SJSA1 (cell line): Measurements from ENCODE around the gene ANK2. TPM values are rescaled to one million over a fixed set of nuclear protein-coding genes. Genes with fewer than 3 reads are reported as not detected.

Experiments used
- DNase-seq, 2 experiments: peaks; one replicate each; pipeline ENCODE4 v3.0.0-alpha.2; 2015 to 2020; ENCODE audit warnings: low spot score in 2 of 2, low read depth in 1 of 2
- H3K27ac ChIP-seq: fragments of 250-450 bp; sonication (Bioruptor Pico); 2 replicates; pipeline ENCODE4 v1.5.1; 2020; ENCODE audit warnings: mild to moderate bottlenecking, moderate library complexity
- H3K27me3 ChIP-seq: fragments of 250-450 bp; sonication (Bioruptor Pico); replicated peaks from 2 replicates; pipeline ENCODE4 v1.5.1; 2020; ENCODE audit warnings: mild to moderate bottlenecking, moderate library complexity
- H3K36me3 ChIP-seq: fragments of 250-450 bp; sonication (Bioruptor Pico); 2 replicates; pipeline ENCODE4 v1.5.1; 2020; ENCODE audit warnings: mild to moderate bottlenecking
- H3K4me1 ChIP-seq: fragments of 250-450 bp; sonication (Bioruptor Pico); replicated peaks from 2 replicates; pipeline ENCODE4 v1.6.1; 2021; ENCODE audit warnings: mild to moderate bottlenecking
- H3K4me3 ChIP-seq: fragments of 250-450 bp; sonication (Bioruptor Pico); 2 replicates; pipeline ENCODE4 v1.5.1; 2020; ENCODE audit warnings: mild to moderate bottlenecking
- H3K9me3 ChIP-seq: fragments of 250-450 bp; sonication (Bioruptor Pico); replicated peaks from 2 replicates; pipeline ENCODE4 v1.5.1; 2020; ENCODE audit warnings: mild to moderate bottlenecking
- total RNA-seq: library from RNA; depleted of rRNA; stranded (reverse); fragments of >200 nt; shearing (Covaris generic); gene quantifications from 2 replicates; pipeline ENCODE4 v1.2.3, GENCODE V29; 2014; rRNA removed

ANK2 gene
- total RNA-seq, result 3.4 and 5.4 TPM in 2 replicates

GRCh38 chr4:113049421-113050370 is at the start of gene ANK2:
ANK2 (plus strand) TSS chr4:113049653; CDS start chr4:113049729, 76 bp downstream.
- Histone ChIP-seq H3K27ac (no peak within 1 kb of the TSS), H3K27me3 (no peaks in the 10 kb centered on the region), H3K4me3 (no peak within 1 kb of the TSS), H3K36me3 (no peaks in the 10 kb centered on the region), H3K9me3 (no peaks in the 10 kb centered on the region), H3K4me1 (peaks cover 39% of the 10 kb centered on the region)
- no peak for DNase-seq

- no peaks in the 10 kb centered on the region for H3K4me1 ChIP-seq
- no peak overlapping the region for H3K4me3 ChIP-seq
- H3K27me3 ChIP-seq, result no peaks in the 10 kb centered on the region
- no peaks in the 10 kb centered on the region for H3K36me3 ChIP-seq
- H3K9me3 ChIP-seq, result no peaks in the 10 kb centered on the region
- DNase-seq, result no peak
- H3K27ac ChIP-seq, result no peak overlapping the region
These were observed 45.6 kb upstream of the ANK2 start for GRCh38 chr4:113003841-113004240.

- Histone ChIP-seq H3K27me3 (no peaks in the 10 kb centered on the region), H3K27ac (no peak overlapping the region), H3K36me3 (no peaks in the 10 kb centered on the region), H3K4me1 (no peaks in the 10 kb centered on the region), H3K4me3 (no peak overlapping the region), H3K9me3 (no peaks in the 10 kb centered on the region)
- DNase-seq, result no peak
These were observed 44.8 kb upstream of the ANK2 start for GRCh38 chr4:113004655-113005054.

GRCh38 chr4:113006632-113007031 is 42.8 kb upstream of the ANK2 start:
- H3K36me3 ChIP-seq, result no peaks in the 10 kb centered on the region
- DNase-seq, result no peak
- no peaks in the 10 kb centered on the region for H3K9me3 ChIP-seq
- no peak overlapping the region for H3K27ac ChIP-seq
- H3K4me1 ChIP-seq, result no peaks in the 10 kb centered on the region
- no peaks in the 10 kb centered on the region for H3K27me3 ChIP-seq
- no peak overlapping the region for H3K4me3 ChIP-seq

GRCh38 chr4:113007151-113007550 is 42.3 kb upstream of the ANK2 start:
- Histone ChIP-seq H3K4me3 (no peak overlapping the region), H3K27me3 (no peaks in the 10 kb centered on the region), H3K27ac (no peak overlapping the region), H3K4me1 (no peaks in the 10 kb centered on the region), H3K36me3 (no peaks in the 10 kb centered on the region), H3K9me3 (no peaks in the 10 kb centered on the region)
- no peak for DNase-seq

- Histone ChIP-seq H3K9me3 (no peaks in the 10 kb centered on the region), H3K27ac (no peak overlapping the region), H3K27me3 (no peaks in the 10 kb centered on the region), H3K4me3 (no peak overlapping the region), H3K36me3 (no peaks in the 10 kb centered on the region), H3K4me1 (no peaks in the 10 kb centered on the region)
- no peak for DNase-seq
These were observed 41.3 kb upstream of the ANK2 start for GRCh38 chr4:113008135-113008534.

GRCh38 chr4:113008716-113009115 is 40.7 kb upstream of the ANK2 start:
- H3K27ac ChIP-seq, result no peak overlapping the region

GRCh38 chr4:113009461-113009860 is 40.0 kb upstream of the ANK2 start:
- Histone ChIP-seq H3K4me3 (no peak overlapping the region), H3K27ac (no peak overlapping the region), H3K27me3 (no peaks in the 10 kb centered on the region), H3K36me3 (no peaks in the 10 kb centered on the region), H3K9me3 (no peaks in the 10 kb centered on the region), H3K4me1 (no peaks in the 10 kb centered on the region)
- DNase-seq, result no peak

More at GRCh38 chr4:113008716-113009115, 40.7 kb upstream of the ANK2 start:
- Histone ChIP-seq H3K36me3 (no peaks in the 10 kb centered on the region), H3K4me1 (no peaks in the 10 kb centered on the region), H3K27me3 (no peaks in the 10 kb centered on the region), H3K9me3 (no peaks in the 10 kb centered on the region), H3K4me3 (no peak overlapping the region)
- no peak for DNase-seq

GRCh38 chr4:113012122-113012725 is 37.2 kb upstream of the ANK2 start:
- no peak overlapping the region for H3K27ac ChIP-seq
- no peaks in the 10 kb centered on the region for H3K4me1 ChIP-seq
- H3K36me3 ChIP-seq, result no peaks in the 10 kb centered on the region
- H3K4me3 ChIP-seq, result no peak overlapping the region
- no peaks in the 10 kb centered on the region for H3K9me3 ChIP-seq
- no peaks in the 10 kb centered on the region for H3K27me3 ChIP-seq
- DNase-seq, result no peak

GRCh38 chr4:113012786-113013185 is 36.7 kb upstream of the ANK2 start:
- Histone ChIP-seq H3K4me3 (no peak overlapping the region), H3K9me3 (no peaks in the 10 kb centered on the region), H3K27ac (no peak overlapping the region), H3K27me3 (no peaks in the 10 kb centered on the region), H3K36me3 (no peaks in the 10 kb centered on the region), H3K4me1 (no peaks in the 10 kb centered on the region)
- no peak for DNase-seq

GRCh38 chr4:113013751-113014150 is 35.7 kb upstream of the ANK2 start:
- no peak overlapping the region for H3K4me3 ChIP-seq
- no peak overlapping the region for H3K27ac ChIP-seq
- H3K36me3 ChIP-seq, result no peaks in the 10 kb centered on the region
- DNase-seq, result peak in 1 of 2 experiments; percentile 5
- H3K9me3 ChIP-seq, result no peaks in the 10 kb centered on the region
- no peaks in the 10 kb centered on the region for H3K27me3 ChIP-seq
- no peaks in the 10 kb centered on the region for H3K4me1 ChIP-seq

GRCh38 chr4:113016377-113016776 is 33.1 kb upstream of the ANK2 start:
- Histone ChIP-seq H3K9me3 (no peaks in the 10 kb centered on the region), H3K4me3 (no peak overlapping the region), H3K36me3 (no peaks in the 10 kb centered on the region), H3K27ac (no peak overlapping the region), H3K4me1 (no peaks in the 10 kb centered on the region), H3K27me3 (no peaks in the 10 kb centered on the region)
- no peak for DNase-seq

GRCh38 chr4:113020966-113021365 is 28.5 kb upstream of the ANK2 start:
- Histone ChIP-seq H3K4me3 (no peak overlapping the region), H3K27ac (no peak overlapping the region), H3K9me3 (no peaks in the 10 kb centered on the region), H3K27me3 (0 out of 2 replicates have a peak, but pooled peaks cover 6% of the 10 kb centered on the region), H3K36me3 (no peaks in the 10 kb centered on the region), H3K4me1 (no peaks in the 10 kb centered on the region)
- no peak for DNase-seq

- Histone ChIP-seq H3K27me3 (0 out of 2 replicates have a peak, but pooled peaks cover 6% of the 10 kb centered on the region), H3K36me3 (no peaks in the 10 kb centered on the region), H3K27ac (no peak overlapping the region), H3K4me3 (no peak overlapping the region), H3K4me1 (no peaks in the 10 kb centered on the region; the same call in 1 of the 2 replicates), H3K9me3 (no peaks in the 10 kb centered on the region)
- DNase-seq, result no peak
These were observed 25.1 kb upstream of the ANK2 start for GRCh38 chr4:113024388-113024787.
